ENCODE results near the gene ITPA.

Gene ITPA

DNA sequence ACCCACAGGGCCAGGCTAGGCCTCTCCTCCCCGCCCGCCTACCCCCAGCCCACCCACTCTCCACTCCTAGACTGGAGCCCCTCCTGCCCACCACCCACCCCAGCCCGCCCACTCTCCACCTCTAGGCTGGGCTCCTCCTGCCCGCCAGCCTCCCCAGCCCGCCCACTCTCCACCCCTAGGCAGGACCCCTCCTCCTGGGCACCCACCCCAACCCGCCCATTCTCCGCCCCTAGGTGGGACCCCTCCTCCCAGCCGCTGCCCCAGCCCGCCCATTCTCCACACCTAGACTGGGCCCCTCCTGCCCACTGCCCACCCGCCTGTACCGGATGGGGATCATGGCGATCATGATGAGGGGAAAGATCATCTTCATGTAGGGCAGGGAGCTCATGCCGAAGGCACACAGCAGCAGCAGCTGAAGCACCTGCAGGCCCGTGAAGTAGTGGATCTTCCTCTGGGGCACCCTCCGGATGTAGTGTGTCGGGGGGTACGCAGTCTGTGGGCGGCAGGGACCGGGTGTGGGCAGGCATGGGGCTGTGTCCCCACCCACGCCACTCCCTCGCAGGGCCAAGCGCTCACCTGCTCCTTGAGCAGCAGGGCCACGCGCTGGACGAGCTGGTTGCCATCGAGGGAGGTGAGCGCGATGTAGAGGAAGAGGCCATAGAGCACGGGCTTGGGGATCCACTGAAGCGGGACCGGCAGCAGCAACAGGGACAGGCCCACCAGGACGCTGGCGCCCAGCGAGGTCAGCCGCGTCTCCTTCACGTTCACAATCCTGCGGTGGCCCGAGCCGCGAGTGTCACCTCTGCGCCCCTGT is 18.8 kb downstream of the ITPA start:
- no peak for DNase-seq (ENCODE audit: low read depth in 2 of 2)

DNA sequence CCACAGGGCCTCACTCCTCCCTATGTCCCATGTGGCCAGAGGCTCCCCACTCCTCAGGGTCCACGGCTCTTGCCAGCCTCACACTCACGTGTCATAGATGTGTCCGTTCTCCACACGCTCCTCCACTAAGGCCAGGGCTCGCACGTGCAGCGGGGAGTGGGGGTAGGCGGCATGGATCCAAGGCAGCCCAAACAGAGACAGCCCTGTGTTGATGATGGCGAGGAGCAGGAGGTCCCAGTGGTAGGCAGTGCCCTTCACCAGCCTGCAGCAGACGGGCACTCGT is 19.4 kb downstream of the ITPA start:
- DNase-seq (ENCODE audit: low read depth in 2 of 2), result no peak

DNA sequence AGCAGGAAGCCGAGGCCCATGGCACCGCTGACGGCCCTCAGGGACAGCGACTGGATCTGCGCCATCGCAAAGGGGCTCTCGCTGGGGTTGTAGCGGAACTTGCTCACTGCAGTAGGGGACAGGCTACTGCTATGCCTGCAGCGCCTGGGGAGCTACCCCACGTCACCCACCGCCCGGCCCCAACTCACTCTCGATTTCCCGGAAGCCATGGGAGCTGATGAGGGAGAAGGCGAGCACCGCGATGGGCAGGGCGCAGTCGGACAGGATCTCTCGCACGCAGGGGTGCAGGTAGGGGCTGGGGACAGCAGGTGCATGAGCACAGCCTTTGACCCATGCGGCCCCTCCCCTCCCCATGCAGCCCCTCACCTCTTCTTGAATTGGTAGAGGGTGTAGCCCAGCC is 19.9 kb downstream of the ITPA start:
- no peak for DNase-seq (ENCODE audit: low read depth in 2 of 2)

DNA sequence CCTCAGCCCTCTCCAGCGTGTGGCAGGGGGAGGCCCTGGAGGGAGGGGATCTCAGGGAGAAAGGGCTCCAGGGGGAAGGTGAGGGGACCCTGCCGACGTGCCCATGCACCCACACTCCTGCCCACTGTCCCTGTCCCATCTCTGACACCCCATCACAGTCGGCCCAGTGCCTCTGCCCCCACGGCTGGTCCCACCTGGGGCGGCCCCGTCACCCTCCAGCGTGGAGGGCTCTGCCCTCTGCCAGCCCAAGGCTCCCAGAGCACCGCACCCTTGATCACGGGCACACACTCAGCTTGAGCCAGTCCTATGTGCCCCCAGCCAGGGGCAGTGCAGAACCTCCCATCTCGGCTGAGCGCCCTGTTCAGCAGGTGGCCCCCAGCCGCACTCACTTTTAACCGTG is 20.5 kb downstream of the ITPA start:
- DNase-seq (ENCODE audit: low read depth in 2 of 2), result no peak

DNA sequence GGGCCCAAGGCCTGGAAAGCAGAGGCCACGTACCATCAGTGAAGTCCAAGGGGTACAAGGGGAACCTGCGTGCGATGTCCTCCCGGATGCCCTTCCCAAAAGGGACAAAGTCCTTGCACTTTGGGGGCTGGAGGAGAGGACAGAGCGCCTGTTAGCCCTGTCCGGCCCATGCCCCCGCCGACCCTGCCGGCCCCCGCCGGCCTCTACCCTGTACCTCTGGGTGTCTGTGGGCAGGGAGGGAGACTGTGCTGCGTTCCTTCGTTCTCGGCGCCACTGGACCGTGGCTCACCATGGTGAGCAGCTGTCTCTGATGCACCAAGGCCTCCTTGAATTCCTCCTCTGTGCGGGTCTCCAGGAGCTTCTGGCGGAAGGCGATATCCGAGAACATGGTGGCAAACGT is 21.8 kb downstream of the ITPA start:
- no peak for DNase-seq (ENCODE audit: low read depth in 2 of 2)

DNA sequence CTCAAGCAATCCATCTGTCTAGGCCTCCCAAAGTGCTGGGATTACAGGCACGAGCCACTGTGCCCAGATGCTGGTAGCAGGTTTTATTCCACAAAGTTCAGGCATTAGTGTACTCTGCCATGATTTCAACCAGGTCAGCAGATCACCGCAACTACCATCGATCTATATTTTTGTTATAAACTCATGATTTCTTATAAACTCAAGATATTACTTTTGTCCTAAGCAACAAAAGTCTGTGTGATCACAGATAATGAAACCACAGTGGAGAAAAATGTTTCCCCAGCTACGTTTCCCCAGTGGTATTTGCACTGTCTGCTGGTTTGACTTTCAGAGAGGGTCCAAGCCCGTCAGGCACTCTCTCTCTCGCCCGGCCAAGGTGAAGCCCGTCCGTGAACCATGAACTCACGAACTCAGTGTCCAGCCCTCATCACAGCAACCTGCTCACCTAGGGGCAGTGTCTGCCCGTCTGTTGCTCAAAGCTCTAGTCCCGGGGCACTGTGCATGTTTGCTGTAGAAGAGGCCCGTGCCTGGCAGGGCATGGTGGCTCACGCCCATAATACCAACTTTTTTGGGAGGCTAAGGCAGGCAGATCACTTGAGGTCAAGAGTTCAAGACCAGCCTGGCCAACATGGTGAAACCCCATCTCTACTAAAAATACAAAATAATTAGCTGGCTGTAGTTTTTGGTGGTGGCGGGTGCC is 22.7 kb downstream of the ITPA start:
- no peak for DNase-seq (ENCODE audit: low read depth in 2 of 2)

DNA sequence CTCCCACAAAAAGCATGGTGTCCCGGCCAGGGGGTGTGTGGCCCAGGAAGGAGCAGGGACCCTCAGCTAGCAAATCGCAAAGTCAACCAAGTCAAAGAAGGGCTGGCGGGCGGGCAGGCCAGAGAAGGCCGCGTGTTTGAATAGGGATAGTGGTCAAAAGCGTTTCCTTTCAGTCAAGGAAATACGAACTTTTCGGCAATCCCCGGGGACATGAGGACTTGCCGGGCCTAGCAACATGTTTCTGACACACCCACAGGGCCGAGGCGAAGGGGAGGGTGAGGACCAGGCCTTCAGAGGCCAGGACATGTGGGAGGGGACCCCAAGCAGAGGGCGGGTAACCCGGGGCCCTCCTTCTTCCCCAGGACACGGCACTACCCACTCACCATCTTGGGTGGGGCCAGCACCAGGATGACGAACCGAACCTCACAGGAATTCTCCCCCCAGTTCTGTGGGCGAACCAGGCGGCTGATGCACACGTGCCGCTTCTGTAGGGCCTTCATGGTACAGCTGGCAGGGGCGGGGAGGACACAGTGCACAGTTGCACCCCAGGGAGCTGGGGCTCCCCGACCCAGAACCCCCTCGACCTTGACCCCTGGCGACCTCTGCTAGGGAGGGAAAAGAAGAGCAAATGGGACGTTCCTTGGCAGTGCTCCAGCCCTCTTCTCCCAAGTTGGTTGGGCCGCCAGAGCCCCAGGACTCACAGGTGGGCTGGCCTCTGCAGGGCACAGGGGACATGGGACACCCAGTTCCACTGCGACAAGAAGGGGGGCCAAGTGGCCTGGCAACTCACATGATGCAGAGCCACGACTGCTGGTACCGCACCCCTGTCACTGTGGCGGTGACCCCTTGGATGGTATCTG is 24.1 kb downstream of the ITPA start:
- DNase-seq (ENCODE audit: low read depth in 2 of 2), result no peak

DNA sequence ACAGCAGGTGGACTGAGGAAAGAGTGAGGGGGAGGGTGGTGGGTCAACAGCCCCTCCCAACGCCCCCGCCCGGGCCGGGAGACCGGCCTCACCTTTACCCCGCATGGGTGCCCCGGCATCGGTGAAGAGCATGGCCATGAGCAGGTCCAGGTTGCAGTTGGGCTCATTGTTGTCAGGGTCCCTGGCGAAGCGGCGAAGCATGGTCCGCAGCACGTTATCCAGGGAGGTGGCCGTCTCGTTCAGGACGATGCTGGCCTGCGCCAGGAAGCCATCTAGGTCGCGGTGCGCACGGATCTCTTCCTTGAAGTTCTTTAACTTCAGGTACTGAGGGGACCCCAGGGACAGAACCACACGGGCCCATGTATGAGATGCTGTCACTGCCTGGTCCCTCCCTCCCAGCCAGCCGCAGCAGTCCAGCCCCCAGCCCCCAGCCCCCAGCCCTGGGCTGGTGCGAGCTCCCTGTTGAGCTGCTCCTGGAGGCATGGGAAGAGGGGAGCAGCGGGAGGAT is 24.7 kb downstream of the ITPA start:
- DNase-seq (ENCODE audit: low read depth in 2 of 2), result no peak

DNA sequence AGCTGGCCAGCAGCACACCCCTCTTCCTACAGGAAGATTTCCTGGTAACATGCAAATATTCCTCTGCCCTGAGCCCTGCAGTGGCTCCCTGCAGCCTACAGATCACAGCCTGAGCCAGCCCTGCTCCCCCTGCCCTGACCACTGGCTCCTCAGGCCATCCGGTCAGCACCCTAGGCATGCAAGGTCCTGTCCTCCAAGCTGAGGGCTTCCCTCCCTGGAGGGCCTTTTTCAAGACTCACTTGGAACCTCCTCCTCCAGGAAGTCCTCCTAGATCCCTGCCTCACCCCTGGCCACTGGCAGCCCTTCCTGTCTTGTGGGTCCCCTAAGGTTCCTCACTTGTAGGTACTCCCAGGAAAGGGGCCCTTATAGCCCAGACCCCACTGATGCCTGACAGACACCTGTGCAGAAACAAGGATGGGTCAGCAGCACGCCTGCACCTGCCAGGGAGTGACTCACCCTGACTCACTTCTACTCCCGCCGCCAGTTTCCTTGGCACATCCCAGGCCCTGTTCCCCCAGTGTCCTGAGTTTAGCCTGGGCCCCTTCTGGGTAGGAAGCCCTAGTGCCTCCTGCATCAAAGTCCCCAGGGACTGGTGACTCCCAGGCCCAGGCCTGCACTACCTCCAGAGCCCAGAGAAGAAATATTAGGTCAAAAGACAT is 26.5 kb downstream of the ITPA start:
- DNase-seq (ENCODE audit: low read depth in 2 of 2), result no peak

DNA sequence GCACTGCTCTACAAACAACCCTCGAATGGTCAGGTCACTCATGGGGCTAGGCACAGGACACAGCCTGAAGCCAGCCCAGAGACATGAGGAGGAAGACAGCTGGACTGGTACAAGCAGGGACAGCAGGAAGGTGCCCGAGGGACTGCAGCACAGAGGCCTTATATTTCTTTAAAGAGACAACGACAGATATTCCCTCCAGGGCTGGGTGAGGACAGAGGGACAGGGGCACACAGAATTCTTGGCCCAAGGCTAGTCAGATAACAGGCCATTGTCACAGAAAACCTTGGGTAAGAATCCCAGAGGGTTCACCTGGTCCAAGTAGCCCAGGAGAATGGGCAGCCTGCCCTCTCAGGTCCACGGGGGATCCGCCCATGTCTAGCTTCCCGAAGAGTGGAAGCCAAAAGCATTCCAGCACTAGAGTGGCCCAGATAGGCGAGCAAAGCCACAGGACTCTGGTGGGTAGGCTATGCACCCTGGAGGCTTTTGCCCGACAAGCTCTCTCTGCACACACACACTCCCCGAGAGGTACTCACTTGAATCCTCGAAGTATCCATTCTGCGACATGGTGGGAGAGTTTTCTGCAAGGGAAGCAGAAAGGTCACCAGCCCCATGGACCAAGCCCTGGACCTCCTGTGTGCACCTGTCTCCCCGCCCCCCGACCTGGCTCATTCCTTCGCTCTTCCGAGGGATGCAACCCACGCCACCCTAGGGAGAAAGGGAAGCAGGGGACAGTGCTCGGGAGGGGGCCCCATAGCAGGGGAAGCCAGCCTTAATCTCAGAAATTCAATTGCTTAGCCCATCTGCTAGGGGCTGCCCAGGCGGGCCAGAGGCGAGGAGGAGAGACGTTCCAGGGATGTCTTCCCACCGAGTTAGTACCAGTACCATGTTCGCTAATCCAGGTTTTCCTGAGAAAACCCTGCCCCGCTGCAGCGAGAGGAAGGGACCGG is 28.0 kb downstream of the ITPA start:
- no peak for DNase-seq (ENCODE audit: low read depth in 2 of 2)

DNA sequence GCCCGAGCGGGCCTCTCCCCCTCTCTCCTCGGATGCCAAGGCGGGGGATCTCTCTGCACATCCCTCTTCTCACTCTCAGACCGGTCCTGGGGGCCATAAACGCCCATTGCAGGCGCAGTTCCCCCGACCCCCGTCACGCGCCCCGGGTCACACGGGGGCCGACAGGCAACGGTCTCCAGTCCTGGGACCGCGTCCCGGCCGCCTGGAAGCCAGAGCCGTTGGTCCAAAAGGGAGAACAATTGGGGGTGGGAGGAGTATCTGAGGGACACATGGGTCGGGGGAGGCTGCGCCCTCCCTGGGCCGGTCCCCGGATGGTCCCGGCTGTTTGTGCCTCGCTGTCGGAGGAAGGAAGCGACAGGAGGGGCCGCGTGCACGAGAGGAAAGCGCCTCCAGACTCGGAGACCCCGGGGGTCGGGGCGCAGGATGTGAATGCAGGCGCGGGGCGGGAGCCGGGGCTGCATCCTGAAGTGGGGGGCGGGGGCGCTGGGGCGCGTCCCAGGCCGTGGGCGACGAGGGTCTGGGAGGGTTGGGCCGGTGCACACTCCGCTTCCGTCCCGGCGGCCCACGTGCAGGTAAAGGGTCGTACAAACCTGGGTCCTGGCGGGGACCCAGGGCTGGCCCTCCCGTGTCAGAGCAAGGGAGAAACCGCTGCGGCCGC is 28.8 kb downstream of the ITPA start:
- no peak for DNase-seq (ENCODE audit: low read depth in 2 of 2)

DNA sequence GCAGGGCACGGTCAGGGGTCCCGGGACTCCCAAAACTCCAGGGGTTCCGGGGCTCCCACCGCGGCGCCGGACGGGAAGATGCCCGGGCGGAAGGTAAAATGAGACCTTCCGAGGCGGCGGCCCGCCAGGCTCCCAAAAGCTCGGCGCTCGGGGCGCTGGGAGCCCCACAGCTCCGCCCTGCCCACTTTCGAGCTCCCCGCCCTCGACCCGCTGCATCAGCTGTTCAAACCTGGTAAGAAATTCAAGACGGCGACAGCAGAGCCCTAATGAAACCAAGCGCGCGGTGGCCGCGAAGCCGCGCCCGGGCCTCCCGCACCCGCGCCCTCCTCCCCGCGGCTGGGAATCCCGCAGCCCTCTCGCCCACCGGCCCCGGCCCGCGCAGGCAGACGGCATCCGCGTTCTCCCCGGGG is 29.3 kb downstream of the ITPA start:
- DNase-seq (ENCODE audit: low read depth in 2 of 2), result peak; percentile 38 to 40

DNA sequence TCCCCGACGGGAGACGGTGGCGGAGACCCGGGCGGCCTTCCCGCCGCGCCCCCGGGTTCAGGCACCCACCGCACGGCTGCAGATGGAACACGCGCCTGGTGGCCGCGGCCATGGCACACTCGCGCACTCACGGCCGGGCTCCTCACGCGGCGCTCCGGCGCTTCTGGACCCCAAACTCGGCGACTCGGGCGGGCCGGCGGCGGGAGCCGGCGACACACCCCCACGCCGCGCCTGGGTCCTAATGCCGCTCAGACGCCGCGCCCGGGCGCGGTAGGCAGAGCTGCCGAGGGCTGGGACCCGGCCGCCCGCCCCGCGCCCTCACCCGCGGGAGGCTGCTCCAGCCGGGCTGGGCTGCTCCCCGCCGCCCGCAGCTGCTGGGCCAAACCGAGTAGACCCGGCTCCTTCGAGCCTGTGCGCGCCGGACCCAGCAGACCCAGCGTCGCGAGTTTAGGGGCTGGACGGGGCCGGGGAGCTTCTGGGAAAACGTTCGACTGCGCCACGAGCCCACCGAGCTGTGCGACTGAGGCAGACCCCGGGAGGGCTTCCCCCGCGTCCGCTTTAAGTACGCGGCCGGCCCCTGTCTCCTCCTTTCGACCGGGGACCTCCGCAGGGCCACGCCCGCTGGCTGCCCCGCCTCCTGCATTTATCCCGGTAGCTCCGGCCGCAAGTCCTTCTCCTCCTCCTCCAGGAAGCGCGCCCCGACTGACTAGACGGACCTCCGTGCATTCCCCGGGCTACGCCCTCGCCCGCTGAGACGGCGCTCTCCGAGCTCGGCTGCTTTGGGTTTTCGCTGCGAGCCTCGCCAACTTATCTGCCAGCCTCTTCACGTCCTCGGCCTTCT is 29.9 kb downstream of the ITPA start, which contains the start of gene SLC4A11:
Gene SLC4A11 (minus strand): TSS at position 165 of the 841 bp plus-strand sequence. CDS start 53 bp downstream, at position 112.
- DNase-seq (ENCODE audit: low read depth in 2 of 2), result peak in 1 of 2 donors; percentile 20

DNA sequence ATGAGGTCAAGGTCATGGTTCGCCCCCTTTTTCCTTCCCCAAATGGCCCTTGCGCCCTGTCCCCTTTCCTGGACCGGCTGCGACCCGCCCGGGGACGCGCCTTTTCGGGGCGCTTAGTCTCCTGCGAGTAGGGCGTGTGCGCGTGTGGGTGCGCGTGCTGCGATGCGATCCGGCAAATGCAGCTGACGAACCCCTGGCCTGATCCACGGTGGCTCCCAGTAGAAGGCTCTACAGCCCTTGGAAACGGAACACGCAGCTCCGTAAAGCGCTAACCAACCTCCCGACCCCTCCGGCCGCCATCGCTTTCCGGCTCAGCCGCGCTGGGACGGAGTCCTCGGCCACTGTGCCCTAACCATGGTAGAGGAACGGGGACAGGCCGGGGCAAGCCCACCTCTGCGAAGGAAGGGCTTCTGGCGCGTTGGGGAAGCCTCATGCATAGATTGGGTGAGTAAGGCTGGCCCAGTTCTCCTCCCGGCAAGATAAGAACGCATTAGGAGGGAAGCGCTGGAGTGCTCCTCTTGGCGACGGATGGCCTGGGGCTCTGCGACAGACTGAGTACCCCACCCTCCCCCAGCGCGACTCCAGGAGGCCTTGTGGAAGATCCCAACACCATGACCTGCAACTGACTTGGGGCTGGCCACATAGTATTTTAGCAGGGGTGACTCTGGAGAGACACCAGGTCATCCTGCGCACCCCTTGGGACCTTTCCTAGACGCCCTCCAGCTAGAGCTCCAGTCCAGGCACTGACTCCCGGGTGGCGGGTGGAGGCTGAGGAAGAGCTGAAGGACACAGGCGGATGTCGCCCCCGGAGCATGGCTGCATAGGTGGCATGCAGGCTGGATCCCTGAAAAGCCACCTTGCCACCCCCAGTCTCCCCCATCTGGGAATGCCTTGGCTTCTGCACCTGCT is 30.8 kb downstream of the ITPA start:
- DNase-seq (ENCODE audit: low read depth in 2 of 2), result no peak

DNA sequence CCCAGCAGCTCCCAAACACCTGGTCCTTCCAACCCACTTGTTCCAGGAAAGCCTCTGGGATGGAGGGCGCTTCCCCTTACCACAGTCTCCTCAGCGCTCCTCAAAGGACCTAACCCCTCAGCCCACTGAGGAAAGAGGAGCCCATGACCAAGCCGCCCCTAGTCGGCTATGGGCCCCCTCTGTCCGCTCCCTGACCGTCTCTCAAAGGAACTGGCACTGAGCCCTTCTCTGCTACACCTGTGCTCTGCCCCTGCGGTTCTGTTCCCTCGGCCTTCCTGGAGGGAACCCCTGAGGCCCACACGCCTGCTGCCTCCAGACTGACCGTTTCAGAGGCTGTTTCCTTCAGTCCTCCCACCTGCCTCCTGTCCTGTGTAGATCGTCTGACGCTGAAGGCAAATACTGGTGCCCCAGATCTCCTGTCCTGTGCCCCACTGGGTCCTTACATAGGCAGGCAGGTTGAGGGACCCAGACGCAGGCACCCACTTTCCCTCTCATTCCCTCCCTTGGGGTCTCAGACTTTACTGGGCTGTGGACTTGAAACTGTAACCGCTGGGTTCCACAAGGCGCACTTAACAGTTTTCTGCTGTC is 31.6 kb downstream of the ITPA start:
- no peak for DNase-seq (ENCODE audit: low read depth in 2 of 2)

DNA sequence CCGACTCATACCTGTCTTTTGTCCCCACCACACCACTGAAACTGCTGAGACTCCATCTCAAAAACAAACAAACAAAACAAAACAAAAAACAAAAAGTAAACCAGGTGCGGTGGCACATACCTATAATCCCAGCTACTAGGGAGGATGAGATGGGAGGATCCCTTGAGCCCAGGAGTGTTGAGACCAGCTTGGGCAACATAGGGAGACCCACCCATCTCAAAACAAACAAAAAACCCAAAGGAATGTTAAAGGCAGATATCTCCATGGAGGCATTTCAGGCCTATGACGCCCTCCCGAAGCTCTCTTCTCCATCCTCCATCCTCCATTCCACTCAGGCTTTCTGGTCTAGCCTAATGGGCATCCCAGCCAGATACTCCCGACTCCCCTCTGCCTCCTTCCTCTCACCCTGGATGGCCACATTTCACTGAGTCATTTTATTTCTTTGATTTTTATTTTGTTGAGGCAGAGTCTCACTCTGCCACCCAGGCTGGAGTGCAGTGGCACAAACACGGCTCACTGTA is 32.9 kb downstream of the ITPA start:
- DNase-seq (ENCODE audit: low read depth in 2 of 2), result no peak

DNA sequence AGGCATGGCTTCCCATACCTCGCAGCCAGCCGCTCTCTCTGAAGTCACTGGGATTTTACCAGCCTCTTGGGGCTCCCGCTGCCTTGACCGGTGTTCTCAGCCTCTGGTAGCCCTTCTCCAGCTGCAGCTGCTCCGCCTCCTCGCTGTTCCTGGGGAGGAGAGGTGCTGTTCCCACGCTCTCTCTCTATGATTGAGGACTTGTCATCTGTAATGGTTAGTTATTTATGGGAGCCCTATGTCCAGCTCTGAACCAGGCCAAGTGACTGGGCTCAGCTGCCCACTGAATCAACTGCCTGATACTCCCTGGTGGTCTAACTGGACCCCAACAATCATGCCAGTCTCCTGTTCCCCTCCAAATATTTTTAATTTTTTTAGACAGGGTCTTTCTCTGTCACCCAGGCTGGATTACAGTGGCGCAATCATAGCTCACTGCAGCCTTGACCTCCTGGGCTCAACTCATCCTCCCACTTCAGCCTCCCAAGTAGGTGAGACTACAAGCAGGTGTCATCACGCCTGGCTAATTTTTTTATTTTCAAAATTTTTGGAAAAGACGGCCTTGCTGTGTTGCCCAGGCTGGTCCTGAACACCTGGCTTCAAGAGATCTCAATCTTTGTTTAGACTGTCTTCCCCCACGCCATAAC is 34.5 kb downstream of the ITPA start:
- DNase-seq (ENCODE audit: low read depth in 2 of 2), result no peak

Measured in stimulated activated CD4-positive, alpha-beta T cell treated with anti-CD3 and anti-CD28 coated beads, Interleukin-4, amount 100 ng/mL, for 48 hours (primary cell).